Activated CD4-positive, alpha-beta T cell treated with anti-CD3 and anti-CD28 coated beads, Interleukin-2, amount 50 U/mL, for 16 hours (primary cell): Measurements from ENCODE around the gene PTGFRN.
"Not testable (repeated sequence)": the region's sequence is repeated elsewhere in the genome, so short reads cannot be mapped to it uniquely, and the experiment has no call there.

Source experiments
- DNase-seq: peaks from one replicate; pipeline ENCODE4 v3.0.0-alpha.2; 2020

Gene PTGFRN

DNA sequence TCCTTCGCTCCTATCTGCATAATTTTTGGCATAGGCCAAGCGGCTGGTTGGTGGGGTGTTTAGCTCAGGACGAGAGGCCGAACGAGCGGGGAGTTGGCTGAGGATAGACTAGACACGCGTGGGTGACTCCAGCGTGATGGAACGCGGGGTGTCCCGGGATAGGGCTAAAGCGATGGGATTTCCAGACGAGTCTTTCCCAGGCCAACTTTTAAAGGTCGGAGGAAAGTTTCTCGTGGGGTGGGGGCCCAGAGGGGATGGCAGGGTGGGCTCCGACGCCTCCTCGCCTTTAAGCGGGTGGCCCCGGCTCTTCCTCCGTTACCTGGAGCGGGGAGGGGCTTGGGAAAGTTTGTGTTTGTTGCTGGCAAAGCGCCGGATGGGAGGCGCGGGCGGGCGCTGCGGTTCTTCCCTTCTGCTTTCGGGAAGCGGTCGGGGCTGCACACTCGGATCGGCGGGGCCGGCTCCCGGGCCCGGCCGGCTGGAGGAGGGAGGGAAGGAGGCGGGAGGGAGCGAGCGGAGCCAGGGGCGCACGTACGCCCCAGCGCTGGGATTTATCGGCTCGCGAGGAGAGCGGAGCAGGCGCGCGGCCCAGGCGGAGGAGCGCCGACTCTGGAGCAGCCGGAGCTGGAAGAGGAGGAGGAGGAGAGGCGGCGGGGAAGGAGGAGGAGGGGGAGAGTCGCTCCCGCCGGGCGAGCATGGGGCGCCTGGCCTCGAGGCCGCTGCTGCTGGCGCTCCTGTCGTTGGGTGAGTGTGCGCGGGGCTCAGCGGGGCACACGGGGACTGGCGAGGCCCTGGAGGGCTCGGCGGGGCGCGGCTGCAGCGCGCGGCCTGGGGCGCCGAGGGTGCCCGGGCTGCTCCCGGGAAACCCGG is at the start of gene PTGFRN:
TSS of gene PTGFRN (plus strand) at position 405 of the 867 bp plus-strand sequence. CDS start at position 693, 288 bp downstream.
- no peak for DNase-seq

DNA sequence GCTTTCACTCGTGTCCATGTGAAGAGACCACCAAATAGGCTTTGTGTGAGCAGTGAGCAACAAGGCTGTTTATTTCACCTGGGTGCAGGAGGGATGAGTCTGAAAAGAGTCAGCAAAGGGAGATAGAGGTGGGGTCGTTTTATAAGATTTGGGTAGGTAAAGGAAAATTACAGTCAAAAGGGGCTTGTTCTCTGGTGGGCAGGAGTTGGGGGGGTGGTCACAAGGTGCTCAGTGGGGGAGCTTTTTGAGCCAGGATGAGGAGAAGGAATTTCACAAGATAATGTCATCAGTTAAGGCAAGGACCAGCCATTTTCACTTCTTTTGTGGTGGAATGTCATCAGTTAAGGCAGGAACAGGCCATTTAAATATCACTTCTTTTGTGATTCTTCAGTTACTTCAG is 49.5 kb upstream of the PTGFRN start:
- DNase-seq = not testable (repeated sequence)

DNA sequence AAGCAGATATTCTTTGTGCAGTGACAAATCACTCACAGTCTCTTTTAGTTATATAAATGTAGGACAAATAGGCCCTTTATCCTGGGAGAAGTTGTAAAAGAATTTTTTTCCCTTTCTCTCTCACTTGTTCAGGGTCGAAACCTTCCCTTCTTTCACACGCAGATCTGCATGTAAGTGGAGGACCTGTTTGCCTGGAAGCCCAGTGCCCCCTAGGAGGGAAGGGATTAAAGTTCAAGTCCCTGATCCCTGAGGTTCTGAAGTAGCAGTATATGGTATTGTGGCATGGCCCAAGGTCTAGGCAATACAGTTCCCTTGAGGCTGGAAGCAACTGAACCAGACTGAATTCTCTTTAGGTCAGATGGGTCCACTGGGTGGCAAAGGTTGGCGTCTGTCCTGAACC is 48.6 kb upstream of the PTGFRN start:
- no peak for DNase-seq

DNA sequence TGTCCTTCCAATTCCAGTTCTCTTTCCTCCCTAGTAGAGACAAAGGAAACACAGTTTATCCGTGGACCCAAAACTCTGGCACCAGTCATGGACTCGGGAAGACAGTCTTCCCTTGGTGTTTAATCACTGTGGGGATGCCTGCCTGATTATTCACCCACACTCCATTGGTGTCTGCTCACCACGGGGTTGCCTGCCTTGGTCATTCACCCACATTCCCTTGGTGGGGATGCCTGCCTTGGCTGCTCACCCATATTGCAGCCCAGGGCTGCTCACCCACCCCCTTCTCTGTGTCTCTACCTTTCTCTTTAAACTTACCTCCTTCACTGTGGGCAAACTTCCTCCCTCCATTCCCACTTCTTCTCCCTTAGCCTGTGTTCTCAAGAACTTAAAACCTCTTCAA is 46.7 kb upstream of the PTGFRN start:
- DNase-seq = not testable (repeated sequence)

DNA sequence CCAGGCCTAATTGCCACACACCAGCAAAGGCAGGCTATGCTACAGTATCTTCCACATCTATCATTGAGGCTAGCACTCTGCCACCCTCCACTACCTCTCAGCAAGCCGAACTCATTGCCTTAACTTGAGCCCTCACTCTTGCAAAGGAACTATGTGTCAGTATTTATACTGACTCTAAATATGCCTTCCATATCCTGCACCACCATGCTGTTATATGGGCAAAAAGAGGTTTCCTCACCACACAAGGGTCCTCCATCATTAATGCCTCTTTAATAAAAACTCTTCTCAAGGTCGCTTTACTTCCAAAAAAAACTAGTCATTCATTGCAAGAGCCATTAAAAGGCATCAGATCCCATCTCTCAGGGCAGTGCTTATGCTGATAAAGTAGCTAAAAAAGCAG is 43.2 kb upstream of the PTGFRN start:
- not testable (repeated sequence) for DNase-seq

DNA sequence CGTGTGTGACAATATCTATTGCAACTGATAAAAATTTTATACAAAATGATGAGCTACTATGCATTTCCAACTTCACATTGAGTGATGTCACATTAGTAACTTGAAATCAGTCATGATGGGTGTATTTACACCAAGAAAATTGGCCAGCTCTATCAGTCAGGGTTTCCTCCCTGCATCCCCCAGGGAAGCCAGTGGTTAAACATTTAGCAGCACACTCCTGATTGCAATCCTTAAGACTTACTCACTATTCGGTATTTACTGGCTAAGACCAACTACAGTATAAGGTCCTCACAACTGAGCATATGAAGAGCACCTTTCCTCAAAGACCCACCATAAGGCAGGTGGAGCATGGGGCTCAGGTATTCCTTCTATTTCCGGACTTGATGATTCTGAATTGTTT is 41.3 kb upstream of the PTGFRN start:
- no peak for DNase-seq

DNA sequence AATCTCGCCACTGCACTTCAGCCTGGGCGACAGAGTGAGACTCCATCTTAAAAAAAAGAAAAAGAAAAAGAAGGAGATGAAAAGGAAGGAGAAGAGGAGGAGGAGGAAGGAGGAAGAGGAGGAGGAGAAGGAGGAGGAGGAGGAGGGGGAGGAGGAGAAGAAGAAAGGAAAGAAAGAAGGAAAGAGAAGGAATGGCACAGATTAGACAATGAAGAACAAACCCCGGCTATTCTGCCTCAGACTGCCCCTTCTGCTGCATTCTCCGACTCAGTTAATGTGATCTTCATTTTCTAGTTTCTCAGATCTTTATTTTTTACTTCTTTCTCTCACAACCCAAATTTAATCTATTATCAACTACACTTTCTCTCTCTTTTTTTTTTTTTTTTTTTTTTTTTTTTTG is 40.1 kb upstream of the PTGFRN start:
- DNase-seq = no peak

DNA sequence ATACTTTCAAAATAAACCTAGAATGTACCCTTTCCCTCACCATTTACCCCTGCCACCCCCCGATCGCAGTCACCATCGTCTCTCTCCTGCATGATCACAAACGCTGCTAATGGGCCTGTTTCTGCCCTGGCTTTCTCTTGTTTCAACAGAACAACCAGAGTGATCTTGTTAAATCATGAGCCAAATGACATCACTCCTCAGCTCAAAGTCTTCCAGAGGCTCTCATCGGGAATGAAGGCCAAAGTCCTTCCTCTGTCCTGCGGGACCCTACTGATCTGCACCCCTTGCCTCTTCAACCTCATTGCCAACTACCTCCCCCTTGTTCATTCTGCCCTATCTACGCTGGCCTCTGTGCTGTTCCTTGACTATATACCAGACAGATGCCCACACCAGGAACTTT is 39.4 kb upstream of the PTGFRN start:
- DNase-seq = no peak

DNA sequence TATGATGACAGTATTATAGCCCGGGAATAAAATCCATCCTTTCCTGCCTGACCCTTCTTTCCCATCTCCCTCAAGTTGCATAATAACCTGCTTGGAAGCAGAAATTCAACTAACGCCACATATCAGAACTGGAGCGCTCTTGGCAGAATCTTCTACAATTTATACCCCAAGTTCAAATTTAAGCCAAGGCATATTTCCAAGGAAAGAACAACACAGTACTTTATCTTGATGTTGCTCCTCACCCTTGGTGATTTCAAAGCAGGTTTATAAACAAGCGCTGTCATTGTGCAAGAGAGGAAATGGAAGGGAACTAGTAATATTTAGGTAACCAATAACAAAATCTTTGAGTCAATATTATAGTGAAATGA is 38.0 kb upstream of the PTGFRN start:
- no peak for DNase-seq

DNA sequence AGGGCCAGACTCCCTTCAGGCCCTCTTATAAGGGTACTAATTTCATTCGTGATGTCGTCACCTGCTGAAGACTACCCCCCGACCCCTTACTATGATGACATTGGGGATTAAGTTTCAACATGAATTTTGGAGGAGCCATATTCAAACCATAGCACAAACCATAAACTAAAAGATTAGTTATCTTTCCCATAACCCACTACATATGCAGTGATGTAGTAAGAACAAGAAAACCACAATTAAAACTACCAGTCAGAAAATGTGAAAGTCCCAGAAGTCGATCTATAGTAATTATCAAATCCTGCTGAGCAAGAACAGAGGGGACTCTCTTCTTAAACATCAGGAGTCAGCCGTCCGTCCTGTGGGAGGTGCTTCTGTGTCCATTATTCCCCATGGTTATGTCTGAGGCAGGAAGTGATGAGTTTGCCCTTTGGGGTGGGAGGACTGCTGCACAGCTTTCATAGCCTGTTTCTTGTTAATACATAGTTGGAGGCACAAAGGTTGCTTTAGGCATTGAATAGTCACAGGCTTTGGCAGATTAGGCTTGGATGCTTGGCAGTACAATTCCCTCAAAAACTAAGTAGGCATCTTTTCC is 35.9 kb upstream of the PTGFRN start:
- DNase-seq = peak; percentile 38

DNA sequence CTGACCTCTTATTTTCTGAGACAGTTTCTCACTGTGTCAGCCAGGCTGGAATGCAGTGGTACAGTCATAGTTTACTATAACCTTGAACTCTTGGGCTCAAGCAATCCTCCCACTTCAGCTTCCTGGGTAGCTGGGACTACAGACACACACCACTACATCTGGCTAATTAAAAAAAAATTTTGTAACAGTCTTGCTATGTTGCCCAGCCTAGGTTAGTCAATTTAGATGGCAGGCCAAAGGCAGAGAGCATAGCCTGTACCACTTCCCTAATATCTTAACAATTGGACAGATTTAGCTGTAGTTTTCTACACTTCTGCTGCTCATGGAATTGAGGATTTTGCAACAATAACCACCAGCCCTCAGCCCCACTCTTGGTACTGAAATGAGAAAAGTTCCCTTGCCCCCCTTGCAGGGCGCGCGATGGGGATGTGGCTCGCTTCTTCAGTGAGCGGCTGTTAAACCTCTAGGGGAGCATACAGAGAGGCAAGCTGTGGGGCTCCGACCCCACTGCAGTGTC is 34.9 kb upstream of the PTGFRN start:
- no peak for DNase-seq

DNA sequence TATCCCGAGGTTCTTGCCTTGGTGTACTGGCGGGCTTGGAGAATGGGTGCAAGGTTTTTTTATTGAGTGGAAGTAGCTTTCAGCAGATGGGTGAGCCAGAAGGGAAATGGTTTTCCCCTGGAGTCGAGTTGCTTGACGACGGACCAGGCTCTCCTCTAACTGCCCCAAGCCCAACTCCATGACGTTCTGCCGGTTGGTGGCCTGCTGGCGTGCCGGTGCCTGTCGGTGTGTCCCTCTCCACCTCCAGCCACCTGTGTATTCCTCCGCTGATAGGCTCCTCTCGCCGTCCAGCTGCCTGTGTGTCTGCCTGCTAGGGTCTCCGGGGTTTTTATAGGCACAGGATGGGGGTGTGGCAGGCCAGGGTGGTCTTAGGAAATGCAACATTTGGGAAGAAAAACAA is 34.3 kb upstream of the PTGFRN start:
- DNase-seq = no peak

DNA sequence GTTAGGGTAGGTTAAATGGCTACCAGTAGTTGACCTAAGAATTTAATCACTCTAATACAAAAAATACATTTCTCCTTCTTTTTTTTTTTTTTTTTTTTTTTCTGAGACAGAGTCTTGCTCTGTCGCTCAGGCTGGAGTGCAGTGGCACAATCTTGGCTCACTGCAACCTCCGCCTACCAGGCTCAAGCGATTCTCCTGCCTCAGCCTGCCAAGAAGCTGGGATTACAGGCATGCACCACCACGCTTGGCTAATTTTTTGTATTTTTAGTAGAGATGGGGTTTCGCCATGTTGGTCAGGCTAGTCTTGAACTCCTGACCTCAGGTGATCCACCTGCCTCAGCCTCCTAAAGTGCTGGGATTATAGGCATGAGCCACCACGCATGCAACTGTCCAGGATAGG is 33.8 kb upstream of the PTGFRN start:
- not testable (repeated sequence) for DNase-seq

DNA sequence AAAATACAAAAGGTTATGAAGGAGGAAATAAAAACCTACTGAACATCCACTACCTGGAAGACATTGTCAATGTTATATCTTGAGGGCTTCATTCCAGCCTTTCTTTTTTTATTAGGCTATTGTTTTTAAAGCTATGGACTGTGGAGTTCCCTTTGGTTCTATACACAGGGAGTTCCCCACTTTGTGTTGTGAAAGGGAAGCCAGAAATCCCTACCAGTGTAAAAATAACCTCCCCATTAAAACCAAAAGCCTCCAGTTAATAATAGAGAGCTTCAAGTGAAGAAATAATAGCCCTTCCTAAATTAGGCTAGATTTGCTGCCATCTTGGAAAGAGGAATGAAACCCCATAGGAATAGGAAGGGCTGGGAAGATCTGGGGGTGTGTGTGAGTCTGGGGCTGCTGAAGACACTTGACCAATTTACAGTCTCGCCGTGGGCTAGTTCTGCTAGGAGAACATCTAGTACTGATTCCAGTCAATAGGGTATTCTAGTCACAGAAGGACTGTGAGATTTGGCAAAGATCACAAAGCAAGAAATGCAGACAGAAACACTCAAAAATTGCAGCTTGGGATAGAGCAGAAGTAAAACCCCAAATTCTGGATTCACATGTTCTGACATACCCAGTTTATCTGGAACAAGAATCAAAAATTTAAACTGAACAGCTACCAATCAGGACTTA is 32.4 kb upstream of the PTGFRN start:
- no peak for DNase-seq

DNA sequence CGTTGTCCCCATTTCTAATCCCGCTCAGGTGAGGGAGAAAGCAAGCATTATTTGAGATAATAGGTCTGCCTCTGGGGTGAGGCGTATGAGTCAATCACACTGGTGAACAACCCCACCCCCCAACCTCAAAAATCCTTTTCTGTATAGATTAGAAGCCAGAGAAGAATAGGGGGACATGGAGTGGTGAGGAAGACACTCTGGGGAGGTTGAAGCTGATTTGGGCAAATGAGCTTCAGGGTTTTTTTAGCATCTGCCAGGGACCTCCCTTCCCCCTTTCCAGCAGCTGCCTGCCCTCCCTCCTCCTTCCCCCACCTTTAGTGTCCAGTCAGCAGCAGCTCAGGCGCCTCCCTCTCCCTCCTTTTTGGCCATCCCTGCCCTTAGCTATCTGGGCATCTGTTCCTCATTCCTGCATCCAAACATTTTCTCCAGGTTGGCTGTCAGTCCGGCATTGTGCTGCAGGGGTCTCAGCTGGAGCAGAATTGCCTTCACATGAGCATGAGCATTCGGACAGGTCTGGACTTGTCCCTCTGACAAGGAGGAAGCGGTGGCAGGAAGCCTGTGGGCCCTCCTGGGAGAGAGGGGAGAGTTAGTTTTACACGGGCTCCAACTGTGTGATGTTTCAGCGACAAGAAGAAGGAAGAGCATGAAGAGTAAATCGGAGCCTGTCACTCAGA is 30.8 kb upstream of the PTGFRN start:
- DNase-seq = peak; percentile 32

DNA sequence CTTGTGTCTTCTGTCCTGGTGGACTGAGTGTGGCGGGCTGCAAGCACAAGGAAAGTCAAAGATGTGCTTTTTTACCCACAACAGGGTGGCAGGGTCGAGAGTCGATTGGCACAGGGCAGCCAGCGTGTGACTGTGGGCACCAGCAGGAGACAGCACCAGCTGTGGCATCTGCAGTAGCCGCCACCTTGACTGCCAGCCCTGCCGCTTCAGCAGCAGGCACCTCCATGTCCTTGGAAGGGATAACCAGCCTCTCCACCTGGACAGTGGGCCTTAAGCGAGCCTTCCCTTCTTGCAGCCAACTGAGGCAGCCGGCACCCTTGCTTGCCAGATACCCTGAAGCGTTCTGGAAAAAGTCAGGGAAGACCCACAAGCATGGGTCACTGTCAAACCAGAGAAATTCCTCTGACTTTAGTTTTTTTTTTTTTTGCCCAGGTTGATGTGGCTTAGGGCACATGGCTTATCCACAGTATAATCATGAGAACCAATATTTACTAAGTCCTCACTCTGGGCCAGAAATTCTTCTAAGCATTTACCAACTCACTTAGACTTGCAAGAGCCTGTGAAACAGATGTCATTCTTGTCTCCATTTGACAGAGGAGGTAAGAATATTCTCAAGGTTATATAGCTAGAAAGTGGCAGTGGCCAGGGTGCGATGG is 30.1 kb upstream of the PTGFRN start:
- DNase-seq = no peak

DNA sequence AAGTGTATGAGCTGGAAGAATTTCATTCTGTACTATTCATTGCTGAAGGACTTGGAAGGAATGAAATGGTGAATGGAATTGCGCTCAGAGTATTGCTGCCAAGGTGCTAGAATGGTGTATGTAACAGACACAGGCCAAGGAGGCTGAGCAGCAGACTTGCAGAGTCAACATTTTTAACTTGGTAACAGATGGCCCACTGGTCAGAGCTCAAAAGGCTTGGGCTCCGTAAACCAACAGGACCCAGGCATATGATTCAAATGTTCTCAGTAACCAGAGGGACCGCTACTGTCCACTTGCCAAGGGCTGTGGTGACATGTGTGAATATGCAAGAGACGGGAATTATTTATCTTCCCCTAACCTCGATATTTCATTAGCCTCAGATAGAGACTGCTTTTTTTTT is 28.8 kb upstream of the PTGFRN start:
- DNase-seq = no peak

DNA sequence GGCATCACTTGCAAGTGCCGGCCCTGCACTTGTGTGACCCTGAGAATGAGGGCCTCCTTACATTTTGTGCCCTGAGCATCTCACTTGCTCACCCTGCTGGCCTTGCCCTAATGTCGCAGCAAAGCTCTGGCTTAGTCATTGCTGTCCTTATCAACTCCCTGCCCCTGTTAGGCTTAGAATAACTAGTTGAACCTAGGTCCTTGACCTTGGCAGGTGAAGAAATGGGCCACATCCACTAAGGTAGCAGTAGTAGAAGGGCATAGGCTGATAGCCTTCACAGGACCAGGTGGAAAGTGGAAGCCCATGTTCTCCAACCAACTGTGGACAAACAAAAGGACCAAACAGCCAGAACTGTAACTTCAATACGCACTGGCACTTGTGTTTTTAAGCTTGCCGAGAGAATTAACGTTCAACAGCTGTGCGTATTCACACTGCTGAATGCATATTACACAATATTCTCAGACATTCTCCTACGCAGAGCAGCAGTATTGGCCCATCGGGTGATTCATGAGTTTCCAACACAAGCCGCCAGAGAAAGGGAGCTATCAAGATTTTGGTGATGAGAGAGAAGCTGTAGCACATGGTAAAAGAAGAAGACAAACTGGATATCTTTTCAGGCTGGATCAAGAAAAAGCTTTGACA is 27.7 kb upstream of the PTGFRN start:
- peak; percentile 72 for DNase-seq

DNA sequence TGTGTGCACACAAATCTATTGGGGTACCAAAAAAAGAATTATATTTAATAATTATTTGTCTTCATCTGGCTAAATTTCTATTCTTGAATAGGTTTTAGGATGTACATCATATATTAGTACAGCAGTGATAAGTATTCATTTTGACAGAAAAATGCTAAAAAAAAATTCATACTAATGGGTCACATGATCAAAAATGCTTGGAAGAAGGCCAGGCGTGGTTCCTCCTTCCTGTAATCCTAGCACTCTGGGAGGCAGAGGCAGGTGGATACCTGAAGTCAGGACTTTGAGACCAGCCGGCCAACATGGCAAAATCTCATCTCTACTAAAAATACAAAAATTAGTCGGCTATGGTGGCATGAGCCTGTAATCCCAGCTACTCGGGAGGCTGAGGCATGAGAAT is 26.9 kb upstream of the PTGFRN start:
- DNase-seq = no peak

DNA sequence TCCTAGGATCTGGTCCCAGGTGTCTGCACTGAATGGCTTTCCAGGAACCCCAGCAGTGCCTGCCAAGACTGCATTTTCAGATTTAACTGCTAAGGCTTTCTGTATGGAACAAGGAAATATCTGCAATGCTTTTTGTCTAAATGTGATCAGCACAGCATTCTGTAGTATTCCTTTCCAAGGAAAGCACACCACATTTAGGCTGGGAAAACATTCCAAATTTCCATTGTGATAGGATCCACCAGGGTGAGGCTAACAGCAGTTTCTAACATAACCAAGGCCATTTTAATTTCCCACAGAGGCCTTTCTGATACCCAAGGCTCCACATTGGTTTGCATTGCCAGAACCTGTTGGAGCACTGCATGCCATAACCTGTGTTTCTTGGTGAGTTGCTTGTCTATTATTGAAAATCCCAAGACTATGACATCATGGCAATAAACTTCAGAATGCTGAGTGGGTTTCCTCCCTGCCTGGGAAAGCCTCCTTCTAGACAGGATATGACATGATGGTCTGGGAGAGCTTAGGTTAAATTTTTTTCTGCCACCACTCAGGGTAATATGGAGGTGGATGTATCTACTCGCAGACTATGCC is 23.3 kb upstream of the PTGFRN start:
- DNase-seq = no peak

DNA sequence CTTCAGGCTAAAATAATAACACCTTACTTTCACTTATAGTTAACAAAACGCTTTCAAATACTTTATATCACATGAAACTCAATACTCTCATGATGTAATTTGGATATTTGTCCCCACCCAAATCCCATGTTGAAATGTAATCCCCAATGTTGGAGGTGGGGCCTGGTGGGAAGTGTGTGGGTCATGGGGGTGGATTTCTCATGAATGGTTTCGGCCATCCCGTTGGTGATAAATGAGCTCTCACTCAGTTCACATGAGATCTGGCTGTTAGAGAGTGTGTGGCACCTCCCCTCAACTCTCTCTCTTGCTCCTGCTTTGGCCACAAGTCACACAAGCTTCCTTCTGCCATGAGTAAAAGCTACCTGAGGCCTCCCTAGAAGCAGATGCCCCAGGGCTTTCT is 22.5 kb upstream of the PTGFRN start:
- no peak for DNase-seq

DNA sequence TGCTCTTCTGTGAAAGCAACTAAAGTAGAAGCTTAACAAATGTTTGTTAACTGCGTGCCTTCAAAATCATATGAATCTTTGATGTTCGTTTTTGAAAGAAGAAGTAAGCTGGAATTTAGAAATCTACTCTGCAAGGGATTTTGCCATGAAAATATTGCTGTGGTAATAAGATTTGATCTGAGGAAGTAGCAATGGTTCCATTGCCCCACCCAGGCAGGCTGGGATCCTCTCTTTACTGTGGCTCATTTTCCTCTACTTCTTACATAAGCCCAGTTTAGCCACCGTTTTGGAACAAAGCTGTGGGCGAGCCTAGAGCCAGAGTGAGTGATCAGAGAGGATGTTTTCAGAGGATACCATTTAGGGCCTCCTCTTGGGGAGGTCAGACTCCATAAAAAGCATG is 20.3 kb upstream of the PTGFRN start:
- DNase-seq = no peak
